Nephron progenitor cell (in vitro differentiated cells): Measurements from ENCODE around the gene ISLR.
A peak's percentile ranks its signal among the peaks of the same experiment; 100 is the strongest.

Source experiments
- DNase-seq: peaks from one replicate; pipeline ENCODE4 v3.0.0; 2021
- H3K27ac Mint-ChIP-seq: 2 replicates; pipeline ENCODE4 v1.8.0; 2021; ENCODE audit warnings: mild to moderate bottlenecking, moderate library complexity, mixed read lengths
- H3K27me3 Mint-ChIP-seq: 2 replicates; pipeline ENCODE4 v1.8.0; 2021; ENCODE audit warnings: mild to moderate bottlenecking, low read depth, mixed read lengths; ENCODE audit not compliant: poor library complexity
- H3K36me3 Mint-ChIP-seq: 2 replicates; pipeline ENCODE4 v1.8.0; 2021; ENCODE audit warnings: low read depth, mixed read lengths
- H3K4me1 Mint-ChIP-seq: 2 replicates; pipeline ENCODE4 v1.8.0; 2021; ENCODE audit warnings: mixed read lengths
- H3K4me3 Mint-ChIP-seq: 2 replicates; pipeline ENCODE4 v1.8.0; 2021; ENCODE audit warnings: mild to moderate bottlenecking, moderate library complexity, mixed read lengths
- H3K9me3 Mint-ChIP-seq: 2 replicates; pipeline ENCODE4 v1.8.0; 2021; ENCODE audit warnings: mild to moderate bottlenecking, moderate library complexity, mixed read lengths
- CTCF ChIP-seq: fragments of 200-600 bp; sonication (generic); IDR thresholded peaks from 2 replicates; pipeline ENCODE4 v1.5.0; 2021; ENCODE audit warnings: antibody characterized with exemption

The ISLR gene

GRCh38 chr15:74136540-74136813 lies 37.0 kb upstream of the ISLR start:
- H3K9me3 Mint-ChIP-seq: peaks cover 18% of the 10 kb centered on the region
- peak overlapping the region; percentile 78 for H3K27ac Mint-ChIP-seq
- H3K27me3 Mint-ChIP-seq: peaks cover 50% of the 10 kb centered on the region
- H3K4me3 Mint-ChIP-seq: peak overlapping the region; percentile 82
- H3K36me3 Mint-ChIP-seq: peaks cover 5% of the 10 kb centered on the region
- H3K4me1 Mint-ChIP-seq: peaks cover 76% of the 10 kb centered on the region
- no peak for DNase-seq
- TF ChIP-seq CTCF: no peak

GRCh38 chr15:74136814-74137536 lies 36.5 kb upstream of the ISLR start:
- H3K4me1 Mint-ChIP-seq: peaks cover 71% of the 10 kb centered on the region
- no peak for DNase-seq
- H3K9me3 Mint-ChIP-seq: peaks cover 14% of the 10 kb centered on the region
- peaks cover 4% of the 10 kb centered on the region for H3K36me3 Mint-ChIP-seq
- H3K27me3 Mint-ChIP-seq: peaks cover 45% of the 10 kb centered on the region
- peak overlapping the region; percentile 78 for H3K27ac Mint-ChIP-seq
- H3K4me3 Mint-ChIP-seq: peak overlapping the region; percentile 82
- no peak for TF ChIP-seq CTCF

- TF ChIP-seq CTCF: no peak
- Mint-ChIP-seq H3K36me3 (no peaks in the 10 kb centered on the region), H3K4me3 (peak overlapping the region; percentile 82), H3K4me1 (peaks cover 67% of the 10 kb centered on the region), H3K9me3 (peaks cover 9% of the 10 kb centered on the region), H3K27me3 (peaks cover 39% of the 10 kb centered on the region), H3K27ac (peak overlapping the region; percentile 72)
- no peak for DNase-seq
These were observed 36.0 kb upstream of the ISLR start for GRCh38 chr15:74137537-74137894.

- H3K9me3 Mint-ChIP-seq: no peaks in the 10 kb centered on the region
- H3K36me3 Mint-ChIP-seq: no peaks in the 10 kb centered on the region
- H3K27ac Mint-ChIP-seq: no peak overlapping the region
- no peak for TF ChIP-seq CTCF
- H3K27me3 Mint-ChIP-seq: peaks cover 28% of the 10 kb centered on the region
- DNase-seq: no peak
- H3K4me3 Mint-ChIP-seq: no peak overlapping the region
- H3K4me1 Mint-ChIP-seq: peaks cover 67% of the 10 kb centered on the region
These were observed 34.9 kb upstream of the ISLR start for GRCh38 chr15:74138642-74139041.

- Mint-ChIP-seq H3K36me3 (no peaks in the 10 kb centered on the region), H3K9me3 (peaks cover 14% of the 10 kb centered on the region), H3K27me3 (peaks cover 3% of the 10 kb centered on the region), H3K27ac (no peak overlapping the region), H3K4me1 (peaks cover 44% of the 10 kb centered on the region), H3K4me3 (no peak overlapping the region)
- no peak for TF ChIP-seq CTCF
- no peak for DNase-seq
These were observed 31.9 kb upstream of the ISLR start for GRCh38 chr15:74141591-74141990.

GRCh38 chr15:74144153-74144775 lies 29.2 kb upstream of the ISLR start:
- Mint-ChIP-seq H3K9me3 (peaks cover 38% of the 10 kb centered on the region), H3K4me1 (peaks cover 18% of the 10 kb centered on the region), H3K27ac (no peak overlapping the region), H3K36me3 (peaks cover 6% of the 10 kb centered on the region), H3K4me3 (no peak overlapping the region), H3K27me3 (peaks cover 7% of the 10 kb centered on the region)
- no peak for DNase-seq
- TF ChIP-seq CTCF: no peak
